Activated CD4-positive, alpha-beta T cell treated with anti-CD3 and anti-CD28 coated beads for 4 hours (primary cell): Measurements from ENCODE around the gene ZDHHC11B.
"Not testable (repeated sequence)": the region's sequence is repeated elsewhere in the genome, so short reads cannot be mapped to it uniquely, and the experiment has no call there.

ENCODE experiments used
- DNase-seq, 2 donors: peaks; one replicate each; pipeline ENCODE4 v3.0.0-alpha.2; 2020

Gene ZDHHC11B

GRCh38 chr5:766666-767431 is 17.7 kb downstream of the ZDHHC11B start:
- no peak for DNase-seq

DNA sequence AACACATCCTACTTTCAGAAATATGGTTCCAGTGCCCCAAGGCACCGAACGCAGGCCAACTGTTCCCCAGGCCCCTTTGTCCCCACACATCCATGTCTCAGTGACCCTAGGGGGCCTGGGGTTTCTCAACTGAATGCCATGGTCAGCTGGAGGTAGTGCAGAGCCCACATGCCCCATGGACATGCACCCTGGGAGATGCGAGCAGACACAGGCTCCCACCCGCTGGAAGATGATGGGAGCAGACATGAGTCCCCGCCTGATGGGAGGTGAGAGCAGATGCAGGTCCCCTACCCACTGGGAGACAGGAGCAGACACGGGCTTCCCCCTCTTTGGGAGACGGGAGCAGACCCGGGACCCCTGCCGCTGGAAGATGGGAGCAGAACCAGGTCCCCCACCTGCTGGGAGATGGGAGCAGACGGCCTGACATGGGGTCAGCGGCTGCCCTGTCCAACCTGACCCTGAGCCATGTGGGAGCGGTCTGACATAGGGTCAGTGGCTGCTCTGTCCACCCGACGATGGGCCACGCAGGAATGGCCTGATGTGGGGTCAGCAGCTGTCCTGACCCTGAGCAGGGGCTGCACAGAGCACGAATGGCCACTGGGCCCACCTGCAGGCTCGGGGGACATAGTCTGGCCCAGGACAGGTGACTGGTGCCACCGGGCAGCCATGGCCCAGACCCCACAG is 18.4 kb downstream of the ZDHHC11B start:
- no peak for DNase-seq

- DNase-seq: no peak
Observed at GRCh38 chr5:763998-764781, 20.3 kb downstream of the ZDHHC11B start.

DNA sequence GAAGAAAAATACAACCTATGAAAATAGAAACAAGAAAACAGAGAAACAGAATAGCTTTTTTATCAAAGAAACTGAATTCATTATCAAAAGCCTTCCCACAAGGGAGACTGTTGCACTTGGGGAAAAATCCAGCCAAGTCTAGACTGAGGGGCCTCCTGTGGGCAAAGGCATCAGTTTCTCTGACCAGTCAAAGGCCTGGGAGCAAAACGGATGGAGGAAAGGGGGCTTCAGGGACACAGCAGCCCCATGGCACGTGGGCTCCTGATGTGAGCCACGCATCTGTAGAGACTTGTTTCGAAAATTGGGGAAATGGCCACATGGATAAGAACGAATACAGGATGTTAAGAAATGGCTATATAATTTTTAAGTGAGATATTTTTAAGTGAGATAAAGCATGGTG is 21.1 kb downstream of the ZDHHC11B start:
- no peak for DNase-seq

DNA sequence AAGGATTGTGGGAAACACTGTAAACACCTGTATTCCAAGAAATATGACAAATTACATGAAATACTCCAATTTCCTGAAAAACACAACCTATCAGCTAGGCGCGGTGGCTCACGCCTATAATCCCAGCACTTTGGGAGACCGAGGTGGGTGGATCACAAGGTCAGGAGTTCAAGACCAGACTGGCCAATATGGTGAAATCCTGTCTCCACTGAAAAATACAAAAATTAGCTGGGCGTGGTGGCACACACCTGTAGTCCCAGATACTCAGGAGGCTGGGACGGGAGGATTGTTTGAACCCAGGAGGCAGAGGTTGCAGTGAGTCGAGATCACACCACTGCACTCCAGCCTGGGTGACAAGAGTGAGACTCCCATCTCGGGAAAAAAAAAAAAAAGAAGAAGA is 21.5 kb downstream of the ZDHHC11B start:
- DNase-seq: not testable (repeated sequence)

DNA sequence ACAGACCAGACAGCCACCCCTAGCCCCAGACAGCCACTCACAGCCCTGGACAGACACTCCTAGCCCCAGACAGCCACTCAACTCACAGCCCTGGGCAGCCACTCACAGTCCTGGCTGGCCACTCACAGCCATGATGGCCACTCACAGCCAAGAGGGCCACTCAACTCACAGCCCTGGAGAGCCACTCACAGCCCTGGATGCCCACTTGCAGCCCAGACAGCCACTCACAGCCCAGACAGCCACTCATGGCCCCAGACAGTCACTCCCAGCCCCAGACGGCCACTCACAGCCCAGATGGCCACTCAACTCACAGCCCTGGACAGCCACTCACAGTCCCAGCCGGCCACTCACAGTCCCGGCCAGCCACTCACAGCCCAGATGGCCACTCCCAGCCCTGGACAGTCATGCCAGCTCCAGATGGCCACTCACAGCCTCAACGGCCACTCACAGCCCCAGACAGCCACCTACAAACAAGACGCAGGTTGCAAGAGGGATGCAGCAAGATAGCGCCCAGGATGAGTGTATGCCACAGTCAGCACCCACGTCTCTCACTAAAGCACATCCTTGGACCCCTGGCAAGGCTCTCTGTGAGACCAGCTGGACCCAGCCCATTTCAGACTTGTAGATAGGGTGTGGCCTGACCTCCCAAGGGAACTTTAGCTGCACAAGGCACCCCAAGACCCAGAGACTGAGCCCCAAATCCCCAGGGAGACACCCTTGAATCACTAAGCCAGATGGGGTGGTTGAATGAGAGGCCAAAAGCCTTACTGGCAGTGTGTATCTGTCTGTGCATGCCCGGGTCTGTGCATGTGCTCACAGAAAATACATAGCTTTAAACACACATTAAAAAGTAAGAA is 22.4 kb downstream of the ZDHHC11B start:
- no peak for DNase-seq

DNA sequence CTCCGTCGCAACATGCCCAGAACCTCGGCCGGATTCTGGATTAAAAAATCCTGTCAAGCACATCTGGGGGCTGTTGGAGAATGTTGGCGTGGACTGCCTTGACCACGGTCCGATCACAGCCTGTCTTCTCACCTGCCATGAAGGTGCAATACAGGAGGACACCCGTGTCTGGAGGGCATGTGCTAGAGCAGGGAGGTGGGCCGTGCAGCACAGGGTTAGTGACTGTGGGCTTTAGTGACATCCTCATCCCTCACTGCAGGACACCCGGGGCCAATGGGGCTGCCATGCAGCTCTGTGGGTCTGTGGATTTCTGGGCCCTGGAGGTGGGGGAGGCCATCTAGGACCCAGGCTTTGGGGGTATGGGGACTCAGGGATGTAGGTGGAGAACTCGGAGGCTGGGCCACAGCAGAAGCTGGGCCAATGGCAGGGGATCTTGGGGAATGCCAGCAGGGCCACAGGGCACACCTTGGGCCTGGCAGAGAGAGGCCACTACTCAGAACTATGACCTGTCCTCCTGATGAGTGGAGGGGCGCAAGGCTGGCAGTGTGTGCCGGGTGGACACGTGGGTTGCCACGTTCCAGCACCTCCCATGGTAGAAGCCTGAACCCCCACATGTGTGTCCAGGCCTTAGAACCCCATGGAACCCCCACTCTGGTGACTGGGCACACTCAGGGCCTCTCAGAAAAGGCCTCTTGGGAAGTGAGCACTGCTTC is 23.3 kb downstream of the ZDHHC11B start:
- DNase-seq: no peak

DNA sequence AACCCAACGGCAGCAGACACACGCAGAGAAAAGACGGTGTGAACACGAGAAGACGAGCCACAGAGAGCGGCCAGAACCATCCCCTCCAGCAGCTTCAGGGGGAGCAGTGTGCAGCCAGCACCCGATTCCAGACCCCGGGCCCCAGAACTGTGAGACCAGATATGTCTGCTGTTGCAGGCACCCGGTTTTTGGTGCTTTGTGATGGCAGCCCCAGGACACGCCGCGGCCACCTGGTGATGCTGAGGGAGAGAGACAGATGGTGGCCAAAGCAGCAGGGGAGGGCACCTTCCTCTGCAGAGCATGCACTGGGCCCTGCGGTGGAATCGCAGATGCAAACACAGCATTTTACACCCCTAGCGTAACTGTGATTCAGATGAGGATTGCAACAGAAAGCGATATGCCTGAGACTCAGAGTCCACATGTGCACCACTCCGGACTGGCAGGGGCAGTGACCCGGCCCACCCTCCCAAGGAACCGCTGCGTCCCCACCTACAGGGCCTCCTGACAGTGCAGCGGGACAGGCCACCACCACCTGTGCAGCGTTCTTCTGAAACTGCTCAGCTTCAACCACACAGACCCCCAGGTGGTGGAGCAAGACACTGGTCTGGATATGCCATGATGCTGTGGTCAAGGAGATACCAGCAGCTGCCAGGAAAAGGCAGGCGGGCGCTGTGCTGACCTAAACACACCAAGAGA is 24.0 kb downstream of the ZDHHC11B start:
- DNase-seq: no peak

- DNase-seq: no peak
Observed at GRCh38 chr5:759781-760362, 24.7 kb downstream of the ZDHHC11B start.

GRCh38 chr5:759111-759751 is 25.3 kb downstream of the ZDHHC11B start:
- peak in 1 of 2 donors; percentile 61 for DNase-seq

GRCh38 chr5:758698-759053 is 25.9 kb downstream of the ZDHHC11B start:
- no peak for DNase-seq

GRCh38 chr5:757931-758697 is 26.4 kb downstream of the ZDHHC11B start:
- DNase-seq: no peak

- no peak for DNase-seq
Observed at GRCh38 chr5:757346-757930, 27.1 kb downstream of the ZDHHC11B start.

- DNase-seq: no peak
Observed at GRCh38 chr5:756865-757345, 27.6 kb downstream of the ZDHHC11B start.

- DNase-seq: no peak
Observed at GRCh38 chr5:756171-756570, 28.4 kb downstream of the ZDHHC11B start.

DNA sequence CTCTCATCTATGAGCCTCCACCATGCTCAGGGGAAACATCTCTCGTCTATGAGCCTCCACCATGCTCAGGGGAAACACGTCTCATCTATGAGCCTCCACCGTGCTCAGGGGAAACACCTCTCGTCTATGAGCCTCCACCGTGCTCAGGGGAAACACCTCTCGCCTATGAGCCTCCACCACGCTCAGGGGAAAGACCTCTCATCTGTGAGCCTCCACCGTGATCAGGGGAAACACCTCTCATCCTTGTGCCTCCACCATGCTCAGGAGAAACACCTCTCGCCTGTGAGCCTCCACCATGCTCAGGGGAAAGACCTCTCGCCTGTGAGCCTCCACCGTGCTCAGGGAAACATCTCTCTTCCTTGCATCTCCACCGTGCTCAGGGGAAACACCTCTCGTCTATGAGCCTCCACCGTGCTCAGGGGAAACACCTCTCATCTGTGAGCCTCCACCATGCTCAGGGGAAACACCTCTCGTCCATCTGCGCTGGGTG is 30.3 kb downstream of the ZDHHC11B start:
- DNase-seq: not testable (repeated sequence)

DNA sequence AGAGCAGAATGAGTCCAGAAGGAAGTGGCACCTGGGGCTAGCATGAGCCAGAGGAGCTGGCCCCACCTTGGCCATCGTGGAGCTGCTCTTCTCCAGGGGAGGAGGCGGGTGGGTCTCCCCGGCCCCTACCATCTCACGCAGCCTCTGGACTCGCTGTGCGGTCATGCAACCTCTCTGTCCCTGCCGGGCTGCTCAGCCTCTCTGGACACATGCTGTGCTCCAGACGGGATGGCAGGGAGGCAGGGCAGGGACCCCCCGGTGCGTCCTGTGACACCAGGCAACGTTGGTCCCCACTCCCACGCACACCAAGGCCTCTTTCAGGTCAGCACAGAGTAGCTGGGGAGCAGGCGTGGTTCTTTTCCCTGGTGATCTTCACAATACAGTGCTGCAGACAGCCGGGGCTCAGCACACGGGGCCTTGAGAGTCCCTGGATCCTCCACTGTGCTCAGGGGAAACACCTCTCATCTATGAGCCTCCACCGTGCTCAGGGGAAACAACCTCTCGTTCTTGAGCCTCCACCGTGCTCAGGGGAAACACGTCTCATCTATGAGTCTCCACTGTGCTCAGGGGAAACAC is 30.9 kb downstream of the ZDHHC11B start:
- DNase-seq: not testable (repeated sequence)

DNA sequence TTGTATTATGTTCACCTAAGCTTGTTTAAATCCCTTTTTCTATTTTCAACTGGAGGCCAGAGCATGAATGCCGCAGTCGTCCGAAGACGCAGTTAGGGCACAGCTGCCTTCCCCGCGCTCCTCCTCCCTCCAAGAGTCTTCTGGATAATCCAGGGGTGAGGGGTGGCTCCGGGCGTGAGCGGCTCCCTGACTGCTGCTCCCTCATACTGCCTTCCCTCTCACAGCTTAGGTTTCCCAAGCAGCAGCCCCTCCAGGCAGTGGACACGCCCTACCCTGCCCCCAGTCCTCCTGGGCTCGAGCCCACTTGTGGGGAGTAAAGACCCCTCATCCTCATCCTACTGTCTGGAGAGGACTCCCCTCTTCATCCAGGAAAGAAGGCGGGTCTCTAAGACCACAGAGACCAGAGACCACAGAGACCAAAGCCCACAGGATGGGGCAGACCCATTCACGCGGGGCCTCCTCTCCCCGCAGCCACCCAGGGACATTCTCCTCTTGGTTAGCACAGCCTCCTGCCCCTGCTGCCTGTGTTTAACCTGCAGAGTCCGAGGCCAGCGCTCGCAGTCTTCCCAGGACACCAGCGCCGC is 31.9 kb downstream of the ZDHHC11B start:
- not testable (repeated sequence) for DNase-seq
